ENCODE results near the gene SMAD1.

The SMAD1 gene

DNA sequence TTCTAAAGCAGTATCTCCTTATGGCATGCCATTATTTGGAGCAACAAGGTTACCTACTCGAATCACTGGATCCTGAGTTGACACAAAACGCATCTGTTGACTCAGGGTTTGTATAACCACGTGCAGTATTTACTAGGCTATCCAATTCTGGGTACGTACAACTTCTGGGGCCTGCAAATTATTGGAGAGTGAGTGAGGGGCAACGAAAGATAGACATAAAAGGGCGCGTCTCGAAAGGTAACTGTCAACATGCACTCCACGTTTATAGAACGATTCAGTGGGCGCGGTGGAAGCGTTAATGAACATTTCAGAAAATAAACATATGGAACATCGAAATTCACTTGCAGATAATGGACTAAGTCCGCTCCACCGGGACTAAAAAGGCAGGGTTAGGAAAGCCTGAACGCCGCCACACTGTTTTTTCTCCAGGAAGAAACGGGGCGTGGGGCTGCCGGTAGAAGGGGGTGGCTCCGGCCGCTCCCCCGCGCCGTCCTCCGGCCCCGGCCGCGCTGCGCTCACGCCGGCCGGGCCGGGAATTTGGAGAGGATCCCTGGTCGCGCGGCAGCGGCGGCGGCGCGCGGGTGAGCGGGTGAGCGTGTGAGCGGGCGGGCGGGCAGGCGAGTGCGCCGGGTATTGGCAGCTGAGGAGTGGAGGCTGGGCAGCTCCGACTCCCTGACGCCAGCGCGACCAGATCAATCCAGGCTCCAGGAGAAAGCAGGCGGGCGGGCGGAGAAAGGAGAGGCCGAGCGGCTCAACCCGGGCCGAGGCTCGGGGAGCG, at the start of gene SMAD1:
Gene SMAD1 (plus strand): TSS at position 690 of the 778 bp plus-strand sequence. CDS start 32,761 bp downstream, outside the sequence.
- TF ChIP-seq CTCF (IDR thresholded peaks at IDR 0.05): no peak
- Histone ChIP-seq H3K36me3 (no peaks in the 10 kb centered on the region), H3K27ac (peak within 1 kb of the TSS; percentile 93 to 99), H3K4me3 (peak within 1 kb of the TSS; percentile 71 to 84), H3K27me3 (no peaks in the 10 kb centered on the region), H3K4me1 (peaks cover 0 to 22% (median 8%) of the 10 kb centered on the region in 4 donors), H3K9me3 (no peaks in the 10 kb centered on the region)
- peak; percentile 86 to 92 for DNase-seq
- intact Hi-C loops (cut with DNase I; ENCODE audit: low total_unique reads): loop anchor here (10.0 kb wide), 1 partner anchor 133 kb away; the partner anchor contains the start of gene MMAA

DNA sequence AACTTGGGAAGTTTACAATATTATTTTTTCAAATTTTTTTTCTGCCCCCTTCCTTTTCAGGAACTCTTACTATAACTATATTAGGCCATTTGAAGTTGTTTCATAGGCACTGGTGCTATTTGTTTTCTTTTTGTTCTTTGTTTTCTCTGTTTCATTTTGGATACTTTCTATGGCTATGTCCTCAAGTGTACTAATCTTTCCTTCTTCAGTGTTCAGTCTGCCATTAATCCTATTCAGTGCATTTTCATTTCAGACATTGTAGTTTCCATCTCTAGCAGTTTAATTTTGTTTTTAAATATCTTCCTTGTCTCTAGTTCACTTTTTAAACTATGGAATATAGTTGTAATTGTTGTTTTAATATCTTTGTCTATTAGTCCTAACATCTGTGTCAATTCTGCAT, 48.0 kb upstream of the SMAD1 start:
- no peak for DNase-seq
- Histone ChIP-seq H3K27ac (no peak overlapping the region), H3K27me3 (peaks cover 0 to 4% of the 10 kb centered on the region in 2 donors), H3K36me3 (no peaks in the 10 kb centered on the region), H3K4me3 (no peak overlapping the region), H3K9me3 (peaks cover 0 to 4% (median 0%) of the 10 kb centered on the region in 3 donors), H3K4me1 (no peaks in the 10 kb centered on the region)
- TF ChIP-seq CTCF (IDR thresholded peaks at IDR 0.05): no peak
- intact Hi-C loops (cut with DNase I; ENCODE audit: low total_unique reads): no loop called here

DNA sequence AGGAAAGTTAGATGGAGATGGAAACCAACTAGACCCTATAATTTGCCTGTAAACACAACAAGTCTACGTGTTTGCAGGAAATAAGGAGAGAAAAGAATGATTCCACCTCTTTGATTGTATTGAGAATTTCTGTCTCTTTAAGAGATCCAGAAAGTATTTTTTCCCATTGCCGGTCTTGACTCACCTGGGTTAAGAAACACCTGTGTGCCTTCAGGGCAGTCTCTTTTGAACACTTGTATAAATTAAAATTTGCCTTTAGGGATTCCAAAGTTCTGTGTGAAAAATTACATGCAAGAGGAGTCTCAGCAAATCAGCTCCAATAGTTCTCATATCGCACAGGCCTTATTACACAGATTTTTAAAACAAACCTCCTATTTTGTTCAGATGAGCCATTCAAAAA, 46.0 kb upstream of the SMAD1 start:
- H3K27me3 ChIP-seq: peaks cover 0 to 4% of the 10 kb centered on the region in 2 donors
- H3K9me3 ChIP-seq: peaks cover 0 to 4% (median 0%) of the 10 kb centered on the region in 3 donors
- H3K4me3 ChIP-seq: no peak overlapping the region
- intact Hi-C loops (cut with DNase I; ENCODE audit: low total_unique reads): no loop called here
- H3K27ac ChIP-seq: no peak overlapping the region
- no peaks in the 10 kb centered on the region for H3K4me1 ChIP-seq
- no peaks in the 10 kb centered on the region for H3K36me3 ChIP-seq
- no peak for DNase-seq
- no peak for TF ChIP-seq CTCF (IDR thresholded peaks at IDR 0.05)

DNA sequence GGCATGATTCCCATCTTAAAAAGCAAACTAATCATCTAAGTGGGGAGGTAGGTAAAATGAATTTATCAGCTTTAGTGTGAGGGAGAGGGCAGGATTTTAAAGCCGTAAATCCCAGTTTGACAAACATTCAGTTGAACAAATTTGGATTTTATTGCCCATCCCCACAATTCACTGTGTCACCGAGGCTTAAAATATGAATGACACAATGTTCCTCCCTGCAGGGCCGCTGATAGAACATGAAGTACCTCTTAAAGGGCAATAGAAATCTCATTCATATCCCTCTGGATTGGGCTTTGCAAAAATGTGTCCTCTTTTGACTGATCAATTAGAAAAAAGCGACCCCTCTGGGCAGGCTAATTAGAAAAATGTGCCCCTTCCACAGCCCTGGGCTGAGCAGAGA, 45.5 kb upstream of the SMAD1 start:
- Histone ChIP-seq H3K4me3 (no peak overlapping the region), H3K27me3 (peaks cover 0 to 4% of the 10 kb centered on the region in 2 donors), H3K36me3 (no peaks in the 10 kb centered on the region), H3K4me1 (no peaks in the 10 kb centered on the region), H3K27ac (no peak overlapping the region), H3K9me3 (peaks cover 0 to 4% (median 0%) of the 10 kb centered on the region in 3 donors)
- DNase-seq: no peak
- no peak for TF ChIP-seq CTCF (IDR thresholded peaks at IDR 0.05)
- intact Hi-C loops (cut with DNase I; ENCODE audit: low total_unique reads): no loop called here

- H3K36me3 ChIP-seq: no peaks in the 10 kb centered on the region
- H3K27ac ChIP-seq: no peak overlapping the region
- no peaks in the 10 kb centered on the region for H3K4me1 ChIP-seq
- peaks cover 0 to 4% of the 10 kb centered on the region in 2 donors for H3K27me3 ChIP-seq
- peaks cover 0 to 4% (median 0%) of the 10 kb centered on the region in 3 donors for H3K9me3 ChIP-seq
- DNase-seq: no peak
- no peak overlapping the region for H3K4me3 ChIP-seq
- no peak for TF ChIP-seq CTCF (IDR thresholded peaks at IDR 0.05)
- intact Hi-C loops (cut with DNase I; ENCODE audit: low total_unique reads): no loop called here
Observed at GRCh38 chr4:145436796-145437195, 44.9 kb upstream of the SMAD1 start.

Measured in tibial artery (tissue), 4 donors.